Activated CD4-positive, alpha-beta T cell treated with anti-CD3 and anti-CD28 coated beads for 36 hours (primary cell): ENCODE results near the gene SIRPB1. TPM values are rescaled to one million over a fixed set of nuclear protein-coding genes. Genes with fewer than 3 reads are reported as not detected.

Experiments used
- ATAC-seq: fragments of 200-7000 bp; cut with Tn5 transposase; one replicate; pipeline ENCODE4 v1.10.0; 2021; ENCODE audit warnings: mild to moderate bottlenecking, moderate library complexity
- CTCF ChIA-PET: fragments of 350-600 bp; sonication (Branson Sonifier 250); formaldehyde crosslinking; loops from one replicate; lab custom pipeline; 2021; ENCODE audit warnings: antibody characterized with exemption; lab: Charles Lee
- POLR2A ChIA-PET: fragments of 350-600 bp; sonication (Branson Sonifier 250); formaldehyde crosslinking; loops from one replicate; lab custom pipeline; 2021; ENCODE audit warnings: antibody characterized with exemption, inconsistent platforms; lab: Charles Lee
- DNase-seq: peaks from one replicate; pipeline ENCODE4 v3.0.0-alpha.2; 2020
- H3K27ac Mint-ChIP-seq: one replicate; pipeline ENCODE4 v1.8.0; 2021; ENCODE audit warnings: mixed read lengths
- H3K27me3 Mint-ChIP-seq: one replicate; pipeline ENCODE4 v1.8.0; 2021; ENCODE audit warnings: mixed read lengths
- H3K36me3 Mint-ChIP-seq: one replicate; pipeline ENCODE4 v1.8.0; 2021; ENCODE audit warnings: low read depth, mixed read lengths
- H3K4me1 Mint-ChIP-seq: one replicate; pipeline ENCODE4 v1.8.0; 2021; ENCODE audit warnings: mixed read lengths
- H3K4me3 Mint-ChIP-seq: one replicate; pipeline ENCODE4 v1.8.0; 2021; ENCODE audit warnings: mild to moderate bottlenecking, moderate library complexity, mixed read lengths
- H3K9me3 Mint-ChIP-seq: one replicate; pipeline ENCODE4 v1.8.0; 2021; ENCODE audit warnings: low read depth, mixed read lengths
- intact Hi-C, 2 experiments: fragments of 100-400 bp; cut with DNase I in 1 of 2; cut with micrococcal nuclease in 1 of 2; formaldehyde crosslinking; loops; one replicate each; pipeline versions ENCODE4 v1.14.2 to v1.15.1; 2022 to 2024; cut with DNase I, micrococcal nuclease
- total RNA-seq, 2 experiments: library from RNA; stranded (reverse); gene quantifications; one replicate each; pipeline ENCODE4 v1.2.3, GENCODE V29; 2021

Gene SIRPB1
- total RNA-seq, 2 experiments from 2014 or later, result 1.0 to 2.1 TPM

- Mint-ChIP-seq H3K4me3 (no peak overlapping the region), H3K27ac (no peak overlapping the region), H3K4me1 (peaks cover 27% of the 10 kb centered on the region), H3K36me3 (peaks cover 43% of the 10 kb centered on the region), H3K27me3 (no peaks in the 10 kb centered on the region), H3K9me3 (peaks cover 10% of the 10 kb centered on the region)
- DNase-seq, result no peak
- ATAC-seq, result no peak
- POLR2A ChIA-PET, result no interaction called here
- intact Hi-C loops, result no loop called here
- CTCF ChIA-PET, result no interaction called here
Observed at GRCh38 chr20:1637755-1638154, 17.9 kb upstream of the SIRPB1 start.

DNA sequence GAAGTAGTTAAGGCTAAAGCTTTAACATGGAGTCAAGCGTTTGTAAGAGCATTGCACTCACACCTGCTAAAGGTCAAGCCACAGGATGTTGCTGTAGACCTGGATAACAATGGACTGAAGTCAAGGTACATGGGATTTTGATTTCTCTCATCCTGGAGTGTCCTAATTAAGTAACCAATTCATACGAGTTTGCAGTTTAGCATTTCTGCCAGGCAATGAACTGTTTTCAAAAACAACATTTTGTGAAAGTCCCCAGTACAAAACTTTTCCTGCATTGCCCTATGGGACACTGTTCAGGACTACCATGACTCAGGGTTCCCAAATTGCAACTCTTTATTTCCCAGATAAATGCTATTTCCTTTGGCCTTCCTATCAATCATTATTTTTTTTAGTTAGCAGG, 17.4 kb upstream of the SIRPB1 start:
- H3K9me3 Mint-ChIP-seq, result peaks cover 10% of the 10 kb centered on the region
- ChIA-PET CTCF (interaction anchor here (0.7 kb wide), 1 partner anchor 301 kb away, joined by 3 read pairs; no protein-coding TSS in a partner anchor), POLR2A (no interaction called here)
- H3K27ac Mint-ChIP-seq, result no peak overlapping the region
- intact Hi-C loops, result no loop called here
- no peak overlapping the region for H3K4me3 Mint-ChIP-seq
- no peaks in the 10 kb centered on the region for H3K27me3 Mint-ChIP-seq
- H3K36me3 Mint-ChIP-seq, result peaks cover 45% of the 10 kb centered on the region
- ATAC-seq, result no peak
- H3K4me1 Mint-ChIP-seq, result peaks cover 32% of the 10 kb centered on the region
- no peak for DNase-seq

DNA sequence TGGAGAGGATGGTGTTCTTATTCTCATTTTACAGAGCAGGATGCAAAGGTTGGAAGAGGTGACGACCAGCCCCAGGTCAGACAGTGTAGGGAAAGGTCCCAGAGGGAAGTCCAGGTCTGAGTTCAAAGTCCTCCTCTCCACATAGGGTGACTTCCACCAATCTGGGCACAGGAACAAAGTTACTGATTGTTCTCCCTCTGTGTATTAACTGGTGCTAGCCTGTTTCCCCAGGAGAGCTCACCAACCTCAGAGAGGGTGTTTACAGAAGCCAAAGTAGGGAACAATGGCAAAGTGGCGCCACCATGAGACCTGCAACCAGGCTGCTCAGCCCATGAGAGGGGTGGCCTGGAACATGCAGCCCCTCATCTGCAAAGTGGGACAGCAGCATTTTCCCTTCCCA, 16.8 kb upstream of the SIRPB1 start:
- intact Hi-C loops, result no loop called here
- POLR2A ChIA-PET, result no interaction called here
- DNase-seq (no peak), ATAC-seq (no peak)
- Mint-ChIP-seq H3K4me1 (peaks cover 38% of the 10 kb centered on the region), H3K27ac (peak overlapping the region; percentile 21), H3K36me3 (peaks cover 50% of the 10 kb centered on the region), H3K4me3 (no peak overlapping the region), H3K9me3 (peaks cover 10% of the 10 kb centered on the region), H3K27me3 (no peaks in the 10 kb centered on the region)
- CTCF ChIA-PET, result interaction anchor here (0.7 kb wide), 1 partner anchor 300 kb away, joined by 3 read pairs; no protein-coding TSS in a partner anchor

DNA sequence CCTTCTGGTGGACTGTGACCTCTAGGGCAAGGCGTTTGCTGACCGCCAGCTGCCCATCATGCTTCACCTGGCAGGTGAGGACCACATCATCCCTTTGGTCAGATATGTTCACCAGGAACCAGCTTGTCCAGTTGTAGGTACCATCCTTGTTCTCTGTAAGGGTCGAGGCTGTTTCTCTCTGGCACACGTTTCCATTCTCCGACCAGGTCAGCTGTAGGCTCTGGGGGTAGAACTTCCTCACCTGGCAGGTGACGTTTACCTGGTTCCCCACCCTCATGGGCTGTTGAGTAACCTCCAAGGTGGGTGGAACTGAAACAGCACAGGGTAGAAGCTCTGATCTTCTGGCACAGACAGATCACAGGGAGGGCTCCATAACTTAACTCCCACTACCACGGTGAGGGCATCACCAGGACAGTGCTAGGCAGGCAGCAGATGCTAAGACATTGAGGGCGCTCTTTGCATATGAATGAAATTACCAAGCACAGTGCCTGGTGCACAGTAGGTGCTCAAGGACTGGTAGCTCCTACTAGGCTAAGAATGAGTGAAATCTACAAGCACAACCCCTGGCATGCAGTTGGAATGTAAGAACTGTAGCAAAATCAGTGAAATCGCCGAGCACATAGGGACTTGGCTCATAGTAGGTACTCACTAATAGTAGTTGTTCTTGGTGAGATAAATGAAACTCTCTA, 15.6 kb upstream of the SIRPB1 start:
- no peak for DNase-seq
- ChIA-PET POLR2A (interaction anchor here (0.6 kb wide), 1 partner anchor 41 kb away, joined by 8 read pairs; no protein-coding TSS in a partner anchor), CTCF (interaction anchor here (0.6 to 0.7 kb wide), 2 partner anchors 82 to 1033 kb away, joined by 3 to 4 read pairs; no protein-coding TSS in a partner anchor)
- Mint-ChIP-seq H3K9me3 (peaks cover 6% of the 10 kb centered on the region), H3K4me1 (peaks cover 47% of the 10 kb centered on the region), H3K36me3 (peaks cover 58% of the 10 kb centered on the region), H3K27me3 (no peaks in the 10 kb centered on the region), H3K4me3 (no peak overlapping the region), H3K27ac (no peak overlapping the region)
- ATAC-seq, result no peak
- intact Hi-C loops, result no loop called here

- POLR2A ChIA-PET, result no interaction called here
- no peak for DNase-seq
- H3K9me3 Mint-ChIP-seq, result no peaks in the 10 kb centered on the region
- H3K36me3 Mint-ChIP-seq, result peaks cover 61% of the 10 kb centered on the region
- H3K4me3 Mint-ChIP-seq, result no peak overlapping the region
- peak overlapping the region; percentile 5 for H3K27ac Mint-ChIP-seq
- CTCF ChIA-PET, result no interaction called here
- H3K4me1 Mint-ChIP-seq, result peaks cover 55% of the 10 kb centered on the region
- no peaks in the 10 kb centered on the region for H3K27me3 Mint-ChIP-seq
- ATAC-seq, result no peak
- intact Hi-C loops, result loop anchor here (2.0 to 5.0 kb wide), 4 partner anchors 19 to 99 kb away; partner anchors contain the start of gene SIRPD (in 1 of the 2)
Observed at GRCh38 chr20:1633535-1633934, 13.7 kb upstream of the SIRPB1 start.

- peak; percentile 91 for ATAC-seq
- Mint-ChIP-seq H3K27ac (peak overlapping the region; percentile 74), H3K9me3 (no peaks in the 10 kb centered on the region), H3K4me1 (peaks cover 60% of the 10 kb centered on the region), H3K4me3 (peak overlapping the region; percentile 15), H3K27me3 (no peaks in the 10 kb centered on the region), H3K36me3 (peaks cover 65% of the 10 kb centered on the region)
- ChIA-PET CTCF (no interaction called here), POLR2A (no interaction called here)
- intact Hi-C loops, result loop anchor here (2.0 to 5.0 kb wide), 4 partner anchors 21 to 100 kb away; partner anchors contain the start of gene SIRPD (in 1 of the 2)
- peak; percentile 75 for DNase-seq
Observed at GRCh38 chr20:1632178-1632577, 12.4 kb upstream of the SIRPB1 start.

GRCh38 chr20:1631309-1632151, 11.7 kb upstream of the SIRPB1 start:
- Mint-ChIP-seq H3K27me3 (no peaks in the 10 kb centered on the region), H3K4me1 (peaks cover 60% of the 10 kb centered on the region), H3K27ac (peak overlapping the region; percentile 74), H3K9me3 (no peaks in the 10 kb centered on the region), H3K36me3 (peaks cover 59% of the 10 kb centered on the region), H3K4me3 (peak overlapping the region; percentile 15)
- POLR2A ChIA-PET, result no interaction called here
- intact Hi-C loops, result loop anchor here (2.0 to 5.0 kb wide), 4 partner anchors 21 to 101 kb away; partner anchors contain the start of gene SIRPD (in 1 of the 2)
- no peak for DNase-seq
- ATAC-seq, result no peak
- CTCF ChIA-PET, result interaction anchor here (0.7 kb wide), 1 partner anchor 76 kb away, joined by 3 read pairs; no protein-coding TSS in a partner anchor

- H3K4me3 Mint-ChIP-seq, result no peak overlapping the region
- H3K4me1 Mint-ChIP-seq, result peaks cover 72% of the 10 kb centered on the region
- no peaks in the 10 kb centered on the region for H3K27me3 Mint-ChIP-seq
- H3K36me3 Mint-ChIP-seq, result peaks cover 47% of the 10 kb centered on the region
- DNase-seq (no peak), ATAC-seq (no peak)
- intact Hi-C loops, result loop anchor here (5.0 kb wide), 3 partner anchors 57 to 102 kb away; partner anchors contain the start of gene SIRPD (in 1 of the 2)
- ChIA-PET POLR2A (no interaction called here), CTCF (no interaction called here)
- H3K27ac Mint-ChIP-seq, result no peak overlapping the region
- no peaks in the 10 kb centered on the region for H3K9me3 Mint-ChIP-seq
Observed at GRCh38 chr20:1630186-1630585, 10.4 kb upstream of the SIRPB1 start.

DNA sequence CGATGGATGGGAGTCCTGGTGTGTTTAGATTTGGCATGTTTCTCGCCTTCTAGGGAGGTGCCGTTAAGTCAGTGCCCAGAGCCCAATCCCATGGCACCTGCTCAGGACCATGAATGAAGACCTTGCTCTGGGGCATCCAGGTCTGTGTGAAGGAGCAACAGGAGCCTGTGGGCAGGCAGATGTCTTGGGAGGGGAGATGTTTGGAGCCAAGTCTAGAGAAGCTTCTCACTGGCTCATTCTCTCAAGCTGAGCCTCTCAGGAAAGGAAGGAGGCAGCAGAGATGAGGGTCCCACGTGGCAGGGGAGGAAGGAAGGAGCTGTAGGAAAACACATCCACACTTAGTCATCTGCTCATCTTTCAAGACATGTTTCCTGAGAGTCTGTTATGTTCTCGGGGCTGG, 9.5 kb upstream of the SIRPB1 start:
- Mint-ChIP-seq H3K36me3 (peaks cover 42% of the 10 kb centered on the region), H3K4me1 (peaks cover 78% of the 10 kb centered on the region), H3K27me3 (no peaks in the 10 kb centered on the region), H3K4me3 (no peak overlapping the region), H3K27ac (no peak overlapping the region), H3K9me3 (no peaks in the 10 kb centered on the region)
- DNase-seq, result no peak
- POLR2A ChIA-PET, result no interaction called here
- no peak for ATAC-seq
- intact Hi-C loops, result no loop called here
- CTCF ChIA-PET, result no interaction called here

DNA sequence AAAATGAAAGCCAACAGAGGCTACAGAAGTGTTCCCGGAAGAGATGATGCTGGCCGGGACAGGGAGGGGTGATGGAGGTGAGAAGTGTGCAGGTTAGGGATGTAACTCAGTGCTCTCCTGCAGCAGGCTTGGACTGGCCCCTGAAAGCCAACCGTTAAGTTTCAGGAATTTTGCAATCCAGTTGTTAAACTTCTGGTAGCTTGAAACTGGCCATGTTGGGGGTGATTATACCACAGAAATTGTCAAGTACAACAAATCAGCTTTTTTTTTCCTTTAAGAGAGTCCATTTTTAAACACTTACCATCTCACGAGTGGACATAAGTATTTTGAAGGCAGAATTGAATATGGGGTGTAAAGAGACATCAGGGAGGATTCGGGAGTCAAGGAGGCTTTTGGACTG, 8.8 kb upstream of the SIRPB1 start:
- H3K36me3 Mint-ChIP-seq, result peaks cover 37% of the 10 kb centered on the region
- H3K4me1 Mint-ChIP-seq, result peaks cover 80% of the 10 kb centered on the region
- intact Hi-C loops, result no loop called here
- no peak overlapping the region for H3K27ac Mint-ChIP-seq
- ChIA-PET POLR2A (no interaction called here), CTCF (no interaction called here)
- no peaks in the 10 kb centered on the region for H3K27me3 Mint-ChIP-seq
- DNase-seq, result no peak
- no peak overlapping the region for H3K4me3 Mint-ChIP-seq
- ATAC-seq, result no peak
- H3K9me3 Mint-ChIP-seq, result no peaks in the 10 kb centered on the region

DNA sequence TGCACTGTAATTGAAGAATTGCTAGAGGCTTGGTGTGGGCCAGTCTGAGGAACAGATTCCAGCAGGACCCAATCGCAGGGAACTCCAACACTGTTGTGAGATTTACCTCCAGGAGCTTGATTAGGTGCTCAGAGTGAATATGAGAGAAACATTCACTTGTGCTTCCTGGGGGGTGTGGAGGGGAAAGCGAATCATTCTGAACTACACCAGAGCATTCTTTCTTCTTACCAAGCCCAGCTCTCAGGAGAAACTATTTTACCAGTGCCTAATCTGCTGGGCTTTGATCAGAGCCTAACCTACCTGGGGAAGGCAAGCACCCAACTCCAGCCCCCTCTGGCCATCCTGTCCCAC, 7.4 kb upstream of the SIRPB1 start:
- no peaks in the 10 kb centered on the region for H3K27me3 Mint-ChIP-seq
- H3K9me3 Mint-ChIP-seq, result no peaks in the 10 kb centered on the region
- intact Hi-C loops, result no loop called here
- peak overlapping the region; percentile 5 for H3K27ac Mint-ChIP-seq
- DNase-seq (no peak), ATAC-seq (peak; percentile 17)
- POLR2A ChIA-PET, result no interaction called here
- peaks cover 81% of the 10 kb centered on the region for H3K4me1 Mint-ChIP-seq
- CTCF ChIA-PET, result no interaction called here
- no peak overlapping the region for H3K4me3 Mint-ChIP-seq
- H3K36me3 Mint-ChIP-seq, result peaks cover 32% of the 10 kb centered on the region
